ENCODE measurements around the gene IL26.

Gene IL26

GRCh38 chr12:68237078-68237477 is 11.5 kb upstream of the IL26 start:
- peak overlapping the region; percentile 50 for H3K27ac ChIP-seq (ENCODE audit: low read depth, low read length)
- H3K4me3 ChIP-seq (ENCODE audit: low read length) = peak overlapping the region; percentile 46

GRCh38 chr12:68236421-68237059 is 10.9 kb upstream of the IL26 start:
- Histone ChIP-seq H3K9ac (ENCODE audit: low read length) (no peak overlapping the region), H3K27me3 (ENCODE audit: control insufficient read depth, insufficient read depth, low read length) (no peaks in the 10 kb centered on the region), H3K4me1 (ENCODE audit: control insufficient read depth, insufficient read depth, low read length) (peaks cover 16% of the 10 kb centered on the region), H3K4me3 (ENCODE audit: low read length) (peak overlapping the region; percentile 46), H3K36me3 (ENCODE audit: control insufficient read depth, insufficient read depth, low read length) (no peaks in the 10 kb centered on the region), H3K27ac (ENCODE audit: low read depth, low read length) (peak overlapping the region; percentile 50)

More at GRCh38 chr12:68237078-68237477, 11.5 kb upstream of the IL26 start:
- Histone ChIP-seq H3K9ac (ENCODE audit: low read length) (no peak overlapping the region), H3K4me1 (ENCODE audit: control insufficient read depth, insufficient read depth, low read length) (peaks cover 16% of the 10 kb centered on the region), H3K36me3 (ENCODE audit: control insufficient read depth, insufficient read depth, low read length) (no peaks in the 10 kb centered on the region), H3K27me3 (ENCODE audit: control insufficient read depth, insufficient read depth, low read length) (no peaks in the 10 kb centered on the region)

- Histone ChIP-seq H3K36me3 (ENCODE audit: control insufficient read depth, insufficient read depth, low read length) (no peaks in the 10 kb centered on the region), H3K27ac (ENCODE audit: low read depth, low read length) (no peak overlapping the region), H3K27me3 (ENCODE audit: control insufficient read depth, insufficient read depth, low read length) (no peaks in the 10 kb centered on the region), H3K4me3 (ENCODE audit: low read length) (no peak overlapping the region), H3K9ac (ENCODE audit: low read length) (no peak overlapping the region), H3K4me1 (ENCODE audit: control insufficient read depth, insufficient read depth, low read length) (peaks cover 12% of the 10 kb centered on the region)
Observed at GRCh38 chr12:68235576-68235975, 10.0 kb upstream of the IL26 start.

GRCh38 chr12:68234140-68234539 is 8.5 kb upstream of the IL26 start:
- Histone ChIP-seq H3K9ac (ENCODE audit: low read length) (no peak overlapping the region), H3K4me1 (ENCODE audit: control insufficient read depth, insufficient read depth, low read length) (peaks cover 11% of the 10 kb centered on the region), H3K27ac (ENCODE audit: low read depth, low read length) (no peak overlapping the region), H3K4me3 (ENCODE audit: low read length) (no peak overlapping the region), H3K27me3 (ENCODE audit: control insufficient read depth, insufficient read depth, low read length) (no peaks in the 10 kb centered on the region), H3K36me3 (ENCODE audit: control insufficient read depth, insufficient read depth, low read length) (no peaks in the 10 kb centered on the region)

GRCh38 chr12:68233498-68233897 is 7.9 kb upstream of the IL26 start:
- Histone ChIP-seq H3K27me3 (ENCODE audit: control insufficient read depth, insufficient read depth, low read length) (no peaks in the 10 kb centered on the region), H3K4me3 (ENCODE audit: low read length) (no peak overlapping the region)

GRCh38 chr12:68231691-68232090 is 6.1 kb upstream of the IL26 start:
- Histone ChIP-seq H3K4me1 (ENCODE audit: control insufficient read depth, insufficient read depth, low read length) (peaks cover 3% of the 10 kb centered on the region), H3K9ac (ENCODE audit: low read length) (no peak overlapping the region), H3K4me3 (ENCODE audit: low read length) (no peak overlapping the region), H3K27me3 (ENCODE audit: control insufficient read depth, insufficient read depth, low read length) (no peaks in the 10 kb centered on the region), H3K27ac (ENCODE audit: low read depth, low read length) (no peak overlapping the region), H3K36me3 (ENCODE audit: control insufficient read depth, insufficient read depth, low read length) (no peaks in the 10 kb centered on the region)

More at GRCh38 chr12:68233498-68233897, 7.9 kb upstream of the IL26 start:
- Histone ChIP-seq H3K4me1 (ENCODE audit: control insufficient read depth, insufficient read depth, low read length) (peaks cover 11% of the 10 kb centered on the region), H3K36me3 (ENCODE audit: control insufficient read depth, insufficient read depth, low read length) (no peaks in the 10 kb centered on the region), H3K27ac (ENCODE audit: low read depth, low read length) (no peak overlapping the region), H3K9ac (ENCODE audit: low read length) (no peak overlapping the region)

- Histone ChIP-seq H3K4me3 (ENCODE audit: low read length) (no peak overlapping the region), H3K4me1 (ENCODE audit: control insufficient read depth, insufficient read depth, low read length) (peaks cover 3% of the 10 kb centered on the region), H3K9ac (ENCODE audit: low read length) (no peak overlapping the region), H3K36me3 (ENCODE audit: control insufficient read depth, insufficient read depth, low read length) (no peaks in the 10 kb centered on the region), H3K27me3 (ENCODE audit: control insufficient read depth, insufficient read depth, low read length) (no peaks in the 10 kb centered on the region), H3K27ac (ENCODE audit: low read depth, low read length) (no peak overlapping the region)
Observed at GRCh38 chr12:68231229-68231628, 5.6 kb upstream of the IL26 start.

GRCh38 chr12:68229956-68230355 is 4.3 kb upstream of the IL26 start:
- Histone ChIP-seq H3K4me3 (ENCODE audit: low read length) (no peak overlapping the region), H3K9ac (ENCODE audit: low read length) (no peak overlapping the region), H3K36me3 (ENCODE audit: control insufficient read depth, insufficient read depth, low read length) (no peaks in the 10 kb centered on the region), H3K4me1 (ENCODE audit: control insufficient read depth, insufficient read depth, low read length) (peaks cover 3% of the 10 kb centered on the region), H3K27me3 (ENCODE audit: control insufficient read depth, insufficient read depth, low read length) (no peaks in the 10 kb centered on the region), H3K27ac (ENCODE audit: low read depth, low read length) (no peak overlapping the region)

- Histone ChIP-seq H3K36me3 (ENCODE audit: control insufficient read depth, insufficient read depth, low read length) (no peaks in the 10 kb centered on the region), H3K4me1 (ENCODE audit: control insufficient read depth, insufficient read depth, low read length) (peaks cover 15% of the 10 kb centered on the region), H3K27me3 (ENCODE audit: control insufficient read depth, insufficient read depth, low read length) (no peaks in the 10 kb centered on the region), H3K27ac (ENCODE audit: low read depth, low read length) (peak overlapping the region; percentile 30), H3K9ac (ENCODE audit: low read length) (no peak overlapping the region), H3K4me3 (ENCODE audit: low read length) (no peak overlapping the region)
Observed at GRCh38 chr12:68227356-68227755, 1.7 kb upstream of the IL26 start.

GRCh38 chr12:68224613-68225285 is 861 bp downstream of the IL26 start:
- Histone ChIP-seq H3K4me1 (ENCODE audit: control insufficient read depth, insufficient read depth, low read length) (peaks cover 15% of the 10 kb centered on the region), H3K27ac (ENCODE audit: low read depth, low read length) (no peak overlapping the region), H3K4me3 (ENCODE audit: low read length) (no peak overlapping the region), H3K9ac (ENCODE audit: low read length) (no peak overlapping the region), H3K27me3 (ENCODE audit: control insufficient read depth, insufficient read depth, low read length) (no peaks in the 10 kb centered on the region), H3K36me3 (ENCODE audit: control insufficient read depth, insufficient read depth, low read length) (no peaks in the 10 kb centered on the region)

GRCh38 chr12:68223067-68223747 is 2.4 kb downstream of the IL26 start:
- Histone ChIP-seq H3K36me3 (ENCODE audit: control insufficient read depth, insufficient read depth, low read length) (no peaks in the 10 kb centered on the region), H3K27ac (ENCODE audit: low read depth, low read length) (peak overlapping the region; percentile 46), H3K9ac (ENCODE audit: low read length) (no peak overlapping the region), H3K4me1 (ENCODE audit: control insufficient read depth, insufficient read depth, low read length) (peaks cover 15% of the 10 kb centered on the region), H3K27me3 (ENCODE audit: control insufficient read depth, insufficient read depth, low read length) (no peaks in the 10 kb centered on the region), H3K4me3 (ENCODE audit: low read length) (peak overlapping the region; percentile 42)

GRCh38 chr12:68222326-68222725 is 3.3 kb downstream of the IL26 start:
- Histone ChIP-seq H3K27ac (ENCODE audit: low read depth, low read length) (no peak overlapping the region), H3K27me3 (ENCODE audit: control insufficient read depth, insufficient read depth, low read length) (no peaks in the 10 kb centered on the region), H3K4me1 (ENCODE audit: control insufficient read depth, insufficient read depth, low read length) (peaks cover 12% of the 10 kb centered on the region), H3K4me3 (ENCODE audit: low read length) (no peak overlapping the region), H3K9ac (ENCODE audit: low read length) (no peak overlapping the region), H3K36me3 (ENCODE audit: control insufficient read depth, insufficient read depth, low read length) (no peaks in the 10 kb centered on the region)
